Smooth muscle cell (in vitro differentiated cells): ENCODE measurements around the gene DHX40. TPM values are rescaled to one million over a fixed set of nuclear protein-coding genes. Genes with fewer than 3 reads are reported as not detected.
A peak's percentile ranks its signal among the peaks of the same experiment; 100 is the strongest.
"Not testable (repeated sequence)": the region's sequence is repeated elsewhere in the genome, so short reads cannot be mapped to it uniquely, and the experiment has no call there.

Experiments used
- DNase-seq: peaks from one replicate; lab custom pipeline; 2025; ENCODE audit not compliant: unreplicated experiment; lab: John Stamatoyannopoulos, UW
- H2AFZ ChIP-seq: fragments of 200-600 bp; sonication (generic); 2 replicates; pipeline ENCODE4 v1.6.0; 2016; ENCODE audit warnings: antibody characterized with exemption, low read depth, mild to moderate bottlenecking
- H3F3A ChIP-seq: fragments of 200-600 bp; sonication (generic); 2 replicates; pipeline ENCODE4 v1.6.0; 2017; ENCODE audit warnings: antibody characterized with exemption, low read depth
- H3K27ac ChIP-seq: fragments of 200-600 bp; sonication (generic); 2 replicates; pipeline ENCODE4 v1.5.1; 2016; ENCODE audit warnings: low read depth, mild to moderate bottlenecking
- H3K27me3 ChIP-seq: fragments of 200-600 bp; sonication (generic); 2 replicates; pipeline ENCODE4 v1.6.1; 2016; ENCODE audit warnings: low read depth, mild to moderate bottlenecking
- H3K36me3 ChIP-seq: fragments of 200-600 bp; sonication (generic); 2 replicates; pipeline ENCODE4 v1.5.1; 2016; ENCODE audit warnings: low read depth
- H3K4me1 ChIP-seq: fragments of 200-600 bp; sonication (generic); 2 replicates; pipeline ENCODE4 v1.5.1; 2016; ENCODE audit warnings: low read depth
- H3K4me2 ChIP-seq: fragments of 200-600 bp; sonication (generic); 2 replicates; pipeline ENCODE4 v1.6.0; 2016; ENCODE audit warnings: mild to moderate bottlenecking
- H3K4me3 ChIP-seq: fragments of 200-600 bp; sonication (generic); 2 replicates; pipeline ENCODE4 v1.5.1; 2016; ENCODE audit warnings: mild to moderate bottlenecking
- H3K79me2 ChIP-seq: fragments of 200-600 bp; sonication (generic); 2 replicates; pipeline ENCODE4 v1.6.0; 2016; ENCODE audit warnings: low read depth, mild to moderate bottlenecking
- H3K9ac ChIP-seq: fragments of 200-600 bp; sonication (generic); 2 replicates; pipeline ENCODE4 v1.6.0; 2016; ENCODE audit warnings: low read depth
- H3K9me3 ChIP-seq: fragments of 200-600 bp; sonication (generic); replicated peaks from 2 replicates; pipeline ENCODE4 v1.5.1; 2016; ENCODE audit warnings: low read depth
- H4K20me1 ChIP-seq: fragments of 200-600 bp; sonication (generic); 2 replicates; pipeline ENCODE4 v1.6.0; 2016; ENCODE audit warnings: low read depth
- CTCF ChIP-seq: fragments of 200-600 bp; sonication (generic); IDR thresholded peaks from 2 replicates; pipeline ENCODE4 v1.5.1; 2017; ENCODE audit warnings: borderline replicate concordance, mild to moderate bottlenecking, antibody characterized with exemption; ENCODE audit not compliant: insufficient read depth, poor library complexity, severe bottlenecking
- WGBS: methylation state at CpG from one replicate; pipeline ENCODE4 v1.1.7; 2016; ENCODE audit warnings: low lambda C conversion rate; 5-methylcytosine and 5-hydroxymethylcytosine counted together
- polyA plus RNA-seq: library from polyadenylated mRNA; unstranded; fragments of >200 nt; fragmentation: Nextera tagmentation; extraction: Ambion mirVana; gene quantifications from 2 replicates; pipeline ENCODE4 v1.2.1, GENCODE V29; 2016
- small RNA-seq: library from RNA; depleted of rRNA; stranded (forward); fragments of <200 nt; gene quantifications from one replicate; pipeline ENCODE3, GENCODE V24; 2014
- total RNA-seq: library from RNA; depleted of rRNA; stranded (reverse); fragments of >200 nt; gene quantifications from 2 replicates; pipeline ENCODE4 v1.2.3, GENCODE V29; 2014

DHX40 gene
- total and polyA plus RNA-seq, 2 experiments from 2014 or later: 16.5 to 44.7 TPM

- Histone ChIP-seq H3K79me2 (peaks cover 92% of the 10 kb centered on the region), H3K27me3 (no peaks in the 10 kb centered on the region), H3K9ac (no peak overlapping the region), H3F3A (peaks cover 20% of the 10 kb centered on the region), H3K27ac (peak overlapping the region; percentile 5), H3K4me2 (no peak overlapping the region), H2AFZ (no peak overlapping the region), H3K9me3 (no peaks in the 10 kb centered on the region), H3K4me1 (no peaks in the 10 kb centered on the region), H3K36me3 (peaks cover 59% of the 10 kb centered on the region), H3K4me3 (no peak overlapping the region), H4K20me1 (peaks cover 85% of the 10 kb centered on the region)
- no peak for TF ChIP-seq CTCF
- no peak for DNase-seq
Observed at GRCh38 chr17:59651346-59651745, 85.9 kb downstream of the DHX40 start.

DNA sequence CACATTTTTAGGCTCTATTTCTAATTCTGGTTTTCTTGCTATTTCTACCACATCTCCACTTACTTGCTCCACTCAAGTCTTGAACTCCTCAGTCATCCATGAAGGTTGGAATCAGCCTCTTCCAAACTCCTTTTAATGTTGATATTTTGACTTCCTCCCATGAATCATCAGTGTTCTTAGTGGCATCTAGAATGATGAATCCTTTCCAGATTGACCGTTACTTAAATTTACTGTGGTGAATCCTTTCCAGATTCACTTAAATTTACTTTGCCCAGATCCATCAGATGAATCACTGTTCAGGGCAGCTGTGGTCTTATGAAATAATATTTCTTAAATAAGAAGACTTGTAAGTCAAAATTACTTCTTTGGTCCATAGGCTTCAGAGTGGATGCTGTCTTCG, 86.7 kb downstream of the DHX40 start:
- no peaks in the 10 kb centered on the region for H3K9me3 ChIP-seq
- H3K36me3 ChIP-seq: peaks cover 61% of the 10 kb centered on the region
- no peak overlapping the region for H3K4me2 ChIP-seq
- no peak for TF ChIP-seq CTCF
- H2AFZ ChIP-seq: no peak overlapping the region
- H3K4me1 ChIP-seq: no peaks in the 10 kb centered on the region
- 82% methylated on average over 2 of the region's 2 CpGs for WGBS
- H4K20me1 ChIP-seq: peaks cover 80% of the 10 kb centered on the region
- peaks cover 23% of the 10 kb centered on the region for H3F3A ChIP-seq
- H3K27ac ChIP-seq: peak overlapping the region; percentile 5
- no peak overlapping the region for H3K9ac ChIP-seq
- H3K4me3 ChIP-seq: no peak overlapping the region
- peaks cover 90% of the 10 kb centered on the region for H3K79me2 ChIP-seq
- H3K27me3 ChIP-seq: no peaks in the 10 kb centered on the region
- no peak for DNase-seq

DNA sequence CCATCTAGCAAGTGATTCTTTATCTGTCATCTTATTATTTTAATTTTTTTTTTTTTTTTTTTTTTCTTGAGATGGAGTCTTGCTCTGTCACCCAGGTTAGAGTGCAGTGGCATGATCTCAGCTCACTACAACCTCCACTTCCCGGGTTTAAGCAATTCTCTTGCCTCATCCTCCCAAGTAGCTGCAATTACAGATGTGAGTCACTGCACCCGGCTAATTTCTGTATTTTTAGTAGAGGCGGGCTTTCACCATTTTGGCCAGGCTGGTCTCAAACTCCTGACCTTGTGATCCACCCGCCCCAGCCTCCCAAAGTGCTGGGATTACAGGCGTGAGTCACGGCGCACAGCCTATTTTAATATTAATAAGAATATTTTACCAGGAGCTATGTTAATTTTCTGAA, 91.2 kb downstream of the DHX40 start:
- not testable (repeated sequence) for H3K9ac ChIP-seq, H2AFZ ChIP-seq, H3K27me3 ChIP-seq, DNase-seq, H3K4me3 ChIP-seq, H3K4me1 ChIP-seq, H3K9me3 ChIP-seq, H3K4me2 ChIP-seq
- Histone ChIP-seq H3F3A (peaks cover 17% of the 10 kb centered on the region), H3K27ac (peak overlapping the region; percentile 6), H3K36me3 (peaks cover 57% of the 10 kb centered on the region), H3K79me2 (peaks cover 83% of the 10 kb centered on the region), H4K20me1 (peaks cover 76% of the 10 kb centered on the region)
- 89% methylated on average over 7 of the region's 7 CpGs for WGBS

Small RNAs within 50 kb of the gene (small RNA-seq; reads per million reads assigned to genes)
- not detected for gene RNU4-13P

Other genes with a start within 250 kb of the DHX40 start
- gene YPEL2, start 234.0 kb upstream of the DHX40 start, total RNA-seq: 8.0 and 9.6 TPM in 2 replicates
- 4.0 and 8.2 TPM in 2 replicates for gene YPEL2, start 234.0 kb upstream of the DHX40 start, polyA plus RNA-seq
- gene CLTC, start 54.3 kb downstream of the DHX40 start, total RNA-seq: 362 and 378 TPM in 2 replicates
- gene CLTC, start 54.3 kb downstream of the DHX40 start, polyA plus RNA-seq: 102 and 114 TPM in 2 replicates
- gene PTRH2, start 141.8 kb downstream of the DHX40 start, total RNA-seq: 11.4 and 28.2 TPM in 2 replicates
- 26.2 and 27.5 TPM in 2 replicates for gene PTRH2, start 141.8 kb downstream of the DHX40 start, polyA plus RNA-seq
- gene VMP1, start 142.0 kb downstream of the DHX40 start, total RNA-seq: 514 and 545 TPM in 2 replicates
- gene VMP1, start 142.0 kb downstream of the DHX40 start, polyA plus RNA-seq: 102 and 116 TPM in 2 replicates